Testis (tissue), 2 donors: ENCODE results near the gene RBM6.
"Not testable (repeated sequence)": the region's sequence is repeated elsewhere in the genome, so short reads cannot be mapped to it uniquely, and the experiment has no call there.

Experiments
- CTCF ChIP-seq, 3 experiments: fragments of 450-650 bp in 2 of 3; fragments of 200-600 bp in 1 of 3; sonication (generic) in 1 of 3; IDR thresholded peaks; one replicate each; pipeline ENCODE4 v1.5.1; 2016 to 2019; ENCODE audit warnings: antibody characterized with exemption in 3 of 3, mild to moderate bottlenecking in 2 of 3, moderate library complexity in 1 of 3
- POLR2A ChIP-seq: fragments of 450-650 bp; IDR thresholded peaks from one replicate; pipeline ENCODE4 v1.6.1; 2017; ENCODE audit warnings: antibody characterized with exemption, mild to moderate bottlenecking, moderate library complexity

GRCh38 chr3:49904448-49904847 lies 35.5 kb upstream of the RBM6 start:
- TF ChIP-seq CTCF (IDR thresholded peaks at IDR 0.05); POLR2A: not testable (repeated sequence)
